NCI-H1417 treated with DMSO at 0.1 percent for 48 hours (cell line): ENCODE results near the gene CCDC91.
"Not testable (repeated sequence)": the region's sequence is repeated elsewhere in the genome, so short reads cannot be mapped to it uniquely, and the experiment has no call there.

ENCODE experiments used
- DNase-seq: peaks from one replicate; lab custom pipeline; 2025; lab: John Stamatoyannopoulos, UW

Gene CCDC91

DNA sequence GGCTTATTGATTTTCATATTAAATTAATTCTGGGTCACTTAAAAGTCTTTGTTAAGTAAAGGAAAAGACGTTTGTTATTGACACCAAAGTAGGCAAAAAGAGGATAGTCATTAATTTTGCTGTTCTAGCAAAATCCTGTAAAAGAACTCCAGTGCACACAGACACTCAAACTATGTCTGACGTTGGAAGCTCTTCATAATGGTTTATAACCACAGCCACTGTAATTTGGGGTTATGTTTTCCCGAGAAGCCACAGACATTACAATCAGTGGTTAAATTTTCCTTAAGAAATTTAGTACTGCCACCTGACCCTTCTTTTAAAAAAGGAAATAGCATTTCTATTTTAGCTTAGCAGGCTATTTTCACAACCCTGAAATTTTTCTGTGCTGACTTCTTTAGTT, 267.5 kb downstream of the CCDC91 start:
- no peak for DNase-seq

DNA sequence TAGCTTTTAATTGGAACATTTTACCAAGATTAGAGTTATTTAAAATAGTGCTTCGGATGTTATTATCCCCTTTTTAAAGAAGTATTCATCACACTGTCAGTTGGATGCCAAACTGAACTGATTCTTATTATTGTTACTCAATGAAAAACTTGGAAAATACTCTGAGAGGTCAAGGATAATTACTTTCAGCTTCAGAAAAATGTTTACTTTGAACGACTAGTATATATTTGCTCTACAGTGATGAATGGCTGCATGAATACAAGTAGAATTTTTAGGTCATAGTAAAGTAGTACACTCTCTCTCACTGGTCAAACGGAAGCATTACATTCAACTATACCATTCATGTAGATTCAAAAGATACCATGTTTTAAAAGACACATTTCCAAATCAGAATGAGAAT, 269.2 kb downstream of the CCDC91 start:
- no peak for DNase-seq

DNA sequence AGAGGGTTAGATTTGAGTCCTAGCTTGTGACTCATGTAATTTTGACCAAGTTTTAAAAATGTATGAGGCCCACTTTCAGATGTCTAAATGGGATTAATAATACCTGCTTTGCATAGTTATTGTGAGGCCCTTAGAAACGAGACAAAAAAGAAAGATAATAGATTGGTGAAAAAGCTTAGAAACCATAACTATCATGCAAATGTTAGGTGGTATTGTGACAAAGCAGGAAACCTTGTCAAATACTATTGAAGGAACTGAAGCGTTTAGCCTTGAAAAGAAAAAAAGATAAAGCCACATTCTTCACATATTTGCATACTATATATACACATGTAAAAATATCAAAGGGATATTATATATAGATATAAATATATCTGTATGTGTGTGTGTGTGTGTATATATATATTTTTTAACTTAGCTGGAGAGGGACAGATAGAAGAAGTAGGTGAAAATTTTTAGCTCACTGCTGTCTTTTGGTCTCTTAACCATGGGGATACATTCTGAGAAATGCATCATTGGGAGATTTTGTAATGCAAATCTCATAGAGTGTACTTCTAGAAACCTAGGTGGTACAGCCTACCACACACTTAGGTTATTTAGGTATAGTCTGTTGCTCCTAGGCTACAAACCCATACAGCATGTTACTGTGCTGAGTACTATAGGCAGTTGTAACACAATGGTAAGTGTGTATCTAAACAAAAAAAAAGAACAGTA, 270.3 kb downstream of the CCDC91 start:
- DNase-seq = no peak

DNA sequence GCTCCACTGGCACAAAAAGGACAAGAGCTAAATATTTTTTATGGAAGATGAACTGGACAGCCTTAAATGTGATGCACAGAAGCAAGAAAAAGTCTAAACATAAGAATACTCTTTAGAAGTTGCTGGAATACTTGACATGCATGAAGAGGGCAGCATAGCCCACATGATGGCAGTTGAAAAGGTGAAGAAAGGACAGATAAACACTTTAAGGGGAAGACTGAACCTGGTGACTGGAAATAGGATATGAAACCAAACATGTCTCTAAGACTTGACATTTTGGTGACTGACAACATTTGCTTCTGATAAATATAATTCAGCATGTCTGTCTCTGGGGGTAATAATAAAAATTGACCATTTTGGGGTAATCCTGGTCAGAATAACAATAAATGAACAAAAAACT, 273.1 kb downstream of the CCDC91 start:
- no peak for DNase-seq

DNA sequence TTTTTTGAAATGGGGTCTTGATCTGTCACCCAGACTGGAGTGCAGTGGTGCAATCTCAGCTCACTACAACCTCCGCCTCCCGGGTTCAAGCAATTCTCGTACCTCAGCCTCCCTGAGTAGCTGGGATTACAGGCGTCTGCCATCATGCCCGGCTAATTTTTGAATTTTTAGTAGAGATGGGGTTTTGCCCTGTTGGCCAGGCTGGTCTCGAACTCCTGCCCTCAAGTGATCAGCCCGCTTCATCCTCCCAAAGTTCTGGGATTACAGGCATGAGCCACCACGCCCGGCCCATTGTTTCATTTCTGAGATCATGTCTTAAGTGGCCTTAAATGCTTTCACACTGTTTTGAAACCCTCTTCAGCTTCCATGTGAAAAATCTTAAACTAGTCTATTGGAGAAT, 281.5 kb downstream of the CCDC91 start:
- not testable (repeated sequence) for DNase-seq

DNA sequence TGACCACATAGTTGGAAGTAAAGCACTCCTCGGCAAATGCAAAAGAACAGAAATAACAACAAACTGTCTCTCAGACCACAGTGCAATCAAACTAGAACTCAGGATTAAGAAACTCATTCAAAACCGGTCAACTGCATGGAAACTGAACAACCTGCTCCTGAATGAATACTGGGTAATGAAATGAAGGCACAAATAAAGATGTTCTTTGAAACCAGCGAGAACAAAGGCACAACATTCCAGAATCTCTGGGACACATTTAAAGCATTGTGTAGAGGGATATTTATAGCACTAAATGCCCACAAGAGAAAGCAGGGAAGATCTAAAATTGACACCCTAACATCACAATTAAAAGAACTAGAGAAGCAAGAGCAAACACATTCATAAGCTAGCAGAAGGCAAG, 285.9 kb downstream of the CCDC91 start:
- not testable (repeated sequence) for DNase-seq

DNA sequence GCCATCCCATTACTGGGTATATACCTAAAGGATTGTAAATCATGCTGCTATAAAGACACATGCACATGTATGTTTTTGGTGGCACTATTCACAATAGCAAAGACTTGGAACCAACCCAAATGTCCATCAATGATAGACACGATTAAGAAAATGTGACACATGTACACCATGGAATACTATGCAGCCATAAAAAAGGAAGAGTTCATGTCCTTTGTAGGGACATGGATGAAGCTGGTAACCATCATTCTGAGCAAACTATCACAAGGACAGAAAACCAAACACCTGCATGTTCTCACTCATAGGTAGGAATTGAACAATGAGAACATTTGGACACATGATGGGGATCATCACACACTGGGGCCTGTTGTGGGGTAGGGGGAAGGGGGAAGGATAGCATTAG, 288.8 kb downstream of the CCDC91 start:
- DNase-seq = not testable (repeated sequence)

DNA sequence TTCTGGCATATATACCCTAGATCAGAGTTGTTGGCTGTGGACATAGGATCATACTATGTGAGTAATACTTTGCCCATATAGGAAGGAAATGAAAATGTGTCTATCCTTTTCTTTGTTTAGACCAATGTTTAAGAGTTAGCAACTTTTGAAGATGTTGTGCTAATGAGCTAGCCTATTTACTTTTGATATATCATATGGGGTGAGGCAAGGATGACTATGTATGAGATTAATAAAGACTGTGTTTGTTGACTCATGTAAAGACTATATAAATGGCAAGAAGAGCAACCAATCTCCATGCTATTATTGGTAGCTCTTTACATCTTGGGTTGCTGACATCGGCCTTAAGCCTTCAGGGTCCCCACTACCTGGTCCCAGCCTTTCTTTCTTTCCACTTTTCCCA, 289.4 kb downstream of the CCDC91 start:
- DNase-seq = no peak

DNA sequence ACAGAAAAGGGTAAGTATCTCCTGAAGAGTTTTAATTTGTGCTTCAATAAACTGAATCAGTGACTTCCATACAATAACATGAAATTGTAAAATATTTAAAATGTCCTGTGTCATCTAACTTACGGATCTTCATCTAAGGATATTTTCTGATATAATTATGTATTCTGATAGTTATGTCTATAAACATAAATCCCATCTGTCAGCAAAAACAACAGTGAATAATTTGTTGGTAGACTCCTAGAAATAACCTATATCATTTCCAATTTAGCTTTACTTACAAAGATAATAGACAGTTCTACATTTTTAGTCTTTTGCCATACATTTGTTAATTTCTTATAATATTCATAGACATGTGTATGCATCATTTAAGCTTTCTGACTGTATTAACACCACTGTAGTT, 293.9 kb downstream of the CCDC91 start:
- no peak for DNase-seq

DNA sequence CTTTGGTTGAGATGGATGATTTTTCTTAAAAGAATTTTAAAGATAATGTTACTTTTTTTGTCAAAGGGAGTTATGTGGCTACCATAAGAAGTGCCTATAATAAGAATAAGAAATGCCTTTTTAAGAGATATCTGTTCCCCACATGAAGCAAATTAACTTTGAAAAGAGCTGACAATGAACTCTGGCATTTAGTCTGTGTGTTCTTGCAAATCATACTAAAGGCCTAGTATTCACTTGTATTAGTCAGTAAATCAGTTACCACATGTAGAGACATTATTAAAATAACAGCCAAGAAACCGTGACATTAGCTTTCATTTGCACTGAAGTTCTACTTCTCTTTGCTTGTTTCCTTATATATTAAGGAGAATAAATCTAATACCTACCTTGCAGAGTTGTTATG, 296.3 kb downstream of the CCDC91 start:
- no peak for DNase-seq

DNA sequence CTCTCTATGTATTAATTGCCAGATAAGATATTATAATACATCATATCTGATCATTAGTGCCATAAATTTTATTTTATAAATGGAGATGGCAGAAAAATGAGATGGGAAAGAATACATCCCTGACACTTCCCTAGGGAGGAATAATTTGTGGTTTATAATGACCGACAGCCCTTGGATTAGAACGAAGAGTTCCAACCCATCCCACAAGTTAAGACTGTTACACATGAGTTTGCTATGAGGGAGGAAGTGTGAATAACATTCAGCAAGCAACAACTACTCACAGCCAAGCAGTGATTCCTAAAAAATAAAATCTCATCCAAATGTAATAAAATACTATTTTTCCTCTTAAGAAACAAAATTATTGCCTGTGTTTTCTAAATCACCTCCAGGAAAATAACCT, 299.0 kb downstream of the CCDC91 start:
- no peak for DNase-seq

DNA sequence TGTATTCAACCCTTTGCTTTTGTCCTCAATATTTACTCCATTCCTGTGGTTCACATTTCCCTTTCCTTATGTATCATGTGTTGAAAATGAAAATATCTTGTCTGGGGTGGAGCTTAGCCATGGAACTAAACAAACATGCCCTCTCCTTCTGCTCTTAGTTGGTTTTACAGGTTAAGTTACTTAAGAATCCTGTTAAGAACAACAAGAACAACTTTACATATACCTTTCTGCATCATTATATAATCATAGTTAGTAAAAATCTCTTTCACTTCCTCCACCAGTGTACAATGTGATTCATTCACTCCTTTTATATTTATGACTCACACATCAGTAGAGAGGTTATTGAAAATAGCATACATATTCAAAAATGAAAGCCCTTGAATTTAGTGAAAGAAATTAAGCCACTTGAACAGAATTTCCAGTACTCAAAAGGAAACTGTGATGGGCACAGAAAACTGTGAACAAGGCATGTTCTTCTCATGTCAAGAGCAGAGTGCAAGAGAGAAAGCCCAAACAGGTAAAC, 307.7 kb downstream of the CCDC91 start:
- DNase-seq = no peak

DNA sequence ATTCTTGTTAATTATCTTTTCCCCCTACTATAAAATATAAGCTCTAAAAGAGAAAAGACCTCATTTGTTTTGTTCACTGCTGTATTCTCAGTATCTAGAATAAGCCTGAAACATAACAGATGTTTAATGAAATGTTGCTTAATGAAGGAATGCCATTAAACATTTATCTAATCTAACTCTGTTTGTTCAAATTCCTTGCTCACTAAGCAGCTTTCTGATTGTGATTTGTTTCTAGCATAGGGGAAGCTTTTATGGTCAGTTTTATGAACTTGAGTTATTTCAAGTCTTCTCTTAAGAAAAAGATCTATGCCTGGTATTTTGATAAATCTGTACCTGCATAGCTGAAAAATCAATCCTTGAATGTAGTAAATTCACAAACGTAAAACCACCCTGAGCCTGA, 308.6 kb downstream of the CCDC91 start:
- no peak for DNase-seq

DNA sequence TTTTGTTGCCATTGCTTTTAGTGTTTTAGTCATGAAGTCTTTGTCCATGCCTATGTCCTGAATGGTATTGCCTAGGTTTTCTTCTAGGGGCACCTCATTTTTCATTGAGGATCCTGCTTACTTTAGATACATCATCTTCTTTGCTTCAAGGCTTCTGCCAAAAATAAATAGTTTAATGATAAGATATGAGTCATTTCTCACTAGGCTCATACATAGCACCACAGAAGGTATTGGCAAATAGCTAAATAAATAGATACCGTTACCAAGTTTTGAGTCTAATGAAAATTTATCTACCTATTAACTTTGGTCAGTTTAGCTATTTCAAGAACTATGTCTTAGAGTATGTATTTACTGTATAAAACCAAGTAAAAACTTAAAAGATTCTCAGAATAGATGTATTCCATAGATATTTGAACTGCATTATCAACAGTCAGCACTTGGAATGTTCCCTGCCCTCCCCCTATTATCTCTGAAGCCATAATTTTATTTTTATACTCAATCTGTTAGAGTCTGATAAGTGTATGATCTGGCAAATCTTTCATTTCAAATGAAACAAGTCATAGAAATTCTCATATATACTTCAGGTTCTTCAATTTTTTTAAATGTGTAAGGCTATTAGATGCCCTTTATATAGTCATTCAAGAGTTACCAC, 310.2 kb downstream of the CCDC91 start:
- no peak for DNase-seq

DNA sequence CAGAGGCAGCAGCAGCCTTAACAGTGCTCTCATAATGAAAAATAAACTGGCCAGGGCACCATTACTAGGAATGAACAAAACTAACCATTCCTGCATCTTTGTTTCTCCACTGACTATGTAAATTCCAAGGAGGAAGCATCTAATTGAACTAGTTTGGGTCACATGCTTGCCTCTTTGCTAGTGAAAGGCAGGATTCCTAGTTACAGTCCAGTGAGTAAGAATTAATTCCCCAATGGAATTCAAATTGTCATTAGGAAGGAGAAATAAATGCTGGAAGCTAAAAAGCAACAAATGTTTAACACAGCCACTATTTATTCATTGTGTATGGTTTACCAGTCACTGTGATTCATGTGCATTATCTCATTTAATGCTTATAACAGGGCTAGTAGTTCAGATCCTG, 316.0 kb downstream of the CCDC91 start:
- no peak for DNase-seq

DNA sequence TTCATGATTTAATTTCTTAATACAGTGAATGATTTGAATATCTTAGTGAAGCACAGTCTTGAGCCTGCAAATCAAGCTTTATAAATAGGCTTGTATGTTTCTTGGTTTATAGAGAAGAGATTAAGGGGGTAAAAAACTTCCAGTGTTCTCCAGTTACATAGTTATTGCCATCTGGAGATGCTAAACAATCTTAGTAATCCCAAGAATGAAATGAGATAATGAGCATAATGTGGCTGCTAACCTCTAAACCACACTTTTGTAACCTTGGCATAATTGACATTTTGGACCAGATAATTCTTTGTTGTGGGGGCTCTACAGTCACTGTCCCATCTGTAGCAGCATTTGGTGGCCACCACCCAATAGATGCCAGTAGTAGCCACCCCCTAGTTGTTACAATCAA, 316.8 kb downstream of the CCDC91 start:
- DNase-seq = no peak

DNA sequence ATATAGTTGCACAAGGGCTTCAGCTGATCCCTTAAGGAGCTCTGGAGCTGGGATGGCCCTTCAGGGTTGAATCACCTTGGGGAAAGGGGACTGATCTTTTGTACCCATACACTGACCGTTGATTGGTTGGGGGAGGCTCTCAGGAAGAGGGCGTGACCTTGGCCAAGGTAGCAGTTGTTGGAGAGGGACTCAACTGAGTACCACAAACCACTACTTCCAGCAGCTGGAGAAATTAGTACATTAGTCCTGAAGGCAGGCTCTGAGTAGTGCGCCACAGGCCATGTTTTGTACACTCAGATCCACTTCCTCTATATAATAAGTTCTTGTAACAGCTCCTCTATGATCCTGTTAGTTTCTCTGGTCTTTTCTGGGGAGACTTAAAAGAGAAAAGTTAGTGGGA, 317.6 kb downstream of the CCDC91 start:
- no peak for DNase-seq

DNA sequence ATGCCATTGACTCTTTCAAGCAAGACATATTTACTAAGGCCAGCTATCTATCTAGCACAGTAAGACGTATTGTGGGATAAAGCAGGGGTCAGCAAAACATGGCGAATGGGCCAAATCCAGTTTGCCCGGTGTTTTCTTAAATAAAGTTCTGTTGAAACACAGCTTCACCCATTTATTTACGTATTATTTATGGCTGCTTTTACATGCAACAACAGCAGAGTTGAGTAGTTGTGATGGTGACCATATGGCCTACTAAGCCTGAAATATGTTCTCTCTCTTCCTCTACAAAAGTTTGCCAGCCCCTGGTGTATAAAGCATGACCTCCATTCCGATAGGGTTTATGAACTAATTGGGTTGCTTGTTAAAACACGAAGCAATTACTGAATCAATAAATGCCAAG, 322.1 kb downstream of the CCDC91 start:
- DNase-seq = no peak

DNA sequence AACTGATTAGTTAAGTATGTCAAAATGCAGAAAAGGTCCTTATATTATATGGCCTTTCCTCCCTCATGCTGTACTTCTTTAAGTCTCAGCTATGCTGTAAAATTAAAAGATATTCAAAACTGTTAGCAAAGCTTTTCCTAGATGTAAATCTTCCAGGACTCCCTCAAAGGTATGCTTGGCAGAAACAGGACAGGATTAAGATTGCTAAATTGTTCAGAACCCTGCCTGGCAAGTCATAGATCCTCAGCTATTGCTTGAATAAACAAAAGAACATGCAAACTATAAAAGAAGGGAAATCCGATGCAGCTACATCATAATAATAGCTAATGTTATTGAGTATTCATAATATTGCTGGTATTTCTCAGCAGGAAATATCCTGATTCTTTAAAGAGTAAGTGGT, 322.6 kb downstream of the CCDC91 start:
- no peak for DNase-seq

DNA sequence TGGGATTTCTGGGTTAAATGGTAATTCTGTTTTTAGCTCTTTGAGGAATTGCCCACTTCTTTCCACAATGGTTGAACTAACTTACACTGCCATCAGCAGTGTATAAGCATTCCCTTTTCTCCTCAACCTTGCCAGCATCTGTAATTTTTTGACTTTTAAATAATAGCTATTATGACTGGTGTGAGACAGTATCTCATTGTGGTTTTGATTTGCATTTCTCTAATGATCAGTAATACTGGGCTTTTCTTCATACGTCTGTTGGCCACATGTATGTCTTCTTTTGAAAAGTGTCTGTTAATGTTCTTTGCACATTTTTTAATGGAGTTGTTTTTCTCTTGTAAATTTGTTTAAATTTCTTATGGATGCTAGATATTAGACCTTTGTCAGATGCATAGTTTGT, 323.7 kb downstream of the CCDC91 start:
- no peak for DNase-seq

DNA sequence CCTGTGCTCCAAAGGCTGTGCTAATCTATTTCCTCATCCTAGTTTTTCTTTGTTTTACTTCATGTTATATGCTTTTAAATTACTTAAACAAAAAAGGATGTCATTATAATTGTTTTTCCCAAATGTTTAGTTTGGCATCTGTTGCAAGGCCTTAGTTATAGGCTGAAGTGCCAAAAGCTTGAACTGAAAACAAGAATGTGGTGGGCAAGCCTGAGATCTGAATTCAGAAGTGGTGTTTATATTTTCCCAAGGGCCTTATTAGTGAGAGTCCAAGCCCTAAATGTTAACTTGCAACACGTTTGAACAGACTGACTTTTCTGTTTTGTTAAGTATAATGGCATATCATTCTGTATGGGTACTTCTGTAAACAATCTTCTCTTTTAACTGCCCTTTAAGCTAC, 326.8 kb downstream of the CCDC91 start:
- DNase-seq = no peak

DNA sequence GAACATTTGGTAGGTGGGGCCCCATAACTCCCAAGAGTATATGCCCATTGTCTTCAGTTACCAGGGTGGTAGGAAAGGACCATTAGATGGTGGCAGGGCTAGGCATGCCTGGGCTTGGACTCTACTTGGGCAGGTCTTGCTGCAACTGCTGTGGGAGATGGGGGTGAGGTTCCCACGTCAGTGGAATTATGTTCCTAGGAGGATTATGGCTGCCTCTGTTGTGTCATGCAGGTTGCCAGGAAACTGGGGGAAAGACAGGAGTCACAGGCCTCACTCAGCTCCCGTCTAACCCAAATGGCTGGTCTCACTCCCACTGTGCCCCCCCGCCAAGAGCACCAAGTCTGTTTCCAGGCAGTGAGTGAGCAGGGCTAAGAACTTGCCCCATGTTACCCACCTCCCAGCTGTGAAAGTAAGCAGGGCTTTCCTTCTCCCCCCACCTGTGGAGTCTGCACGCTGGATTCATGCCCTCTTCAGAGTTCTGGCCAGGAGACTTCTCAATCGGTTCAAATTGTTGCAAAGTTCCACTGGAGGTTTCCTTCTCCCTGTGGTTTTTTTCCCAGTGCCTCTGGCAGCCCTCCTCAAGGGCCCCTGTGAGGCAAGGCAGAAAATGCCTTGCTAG, 337.5 kb downstream of the CCDC91 start:
- no peak for DNase-seq

DNA sequence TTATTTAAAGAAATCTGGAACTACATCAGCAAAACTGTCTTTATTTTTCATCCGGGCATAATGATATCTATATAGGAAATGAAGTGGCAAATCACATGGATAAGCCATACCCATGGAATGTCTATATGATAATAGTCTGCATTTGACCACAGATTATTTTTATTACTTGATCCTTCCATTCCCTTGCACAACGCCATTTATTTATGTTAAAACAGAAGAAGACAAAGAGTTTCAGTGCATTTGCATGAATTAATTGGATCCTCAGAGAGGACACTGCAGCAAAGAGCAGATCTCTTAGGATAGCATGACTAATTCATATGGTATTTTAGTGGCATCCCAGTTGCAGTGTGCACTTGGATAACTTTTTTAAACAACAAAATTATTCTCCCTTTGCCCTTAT, 345.0 kb downstream of the CCDC91 start:
- DNase-seq = no peak
